HFFc6 (cell line): ENCODE measurements around the gene LONRF3. TPM values are rescaled to one million over a fixed set of nuclear protein-coding genes. Genes with fewer than 3 reads are reported as not detected.

Experiments used
- DNase-seq: peaks from one replicate; pipeline ENCODE4 v3.0.0-alpha.2; 2018
- H3K27ac Mint-ChIP-seq: 2 replicates; pipeline ENCODE4 v1.8.0; 2020; ENCODE audit warnings: mild to moderate bottlenecking, mixed read lengths
- H3K27me3 Mint-ChIP-seq: 2 replicates; pipeline ENCODE4 v1.8.0; 2021; ENCODE audit warnings: mild to moderate bottlenecking, moderate library complexity, mixed read lengths; ENCODE audit not compliant: insufficient read depth
- H3K36me3 Mint-ChIP-seq: 2 replicates; pipeline ENCODE4 v1.8.0; 2021; ENCODE audit warnings: low read depth, mixed read lengths
- H3K4me1 Mint-ChIP-seq: 2 replicates; pipeline ENCODE4 v1.8.0; 2020; ENCODE audit warnings: low read depth, mixed read lengths
- H3K4me3 Mint-ChIP-seq: 2 replicates; pipeline ENCODE4 v1.8.0; 2020; ENCODE audit warnings: mild to moderate bottlenecking, moderate library complexity, mixed read lengths
- H3K9me3 Mint-ChIP-seq: 2 replicates; pipeline ENCODE4 v1.8.0; 2020; ENCODE audit warnings: mild to moderate bottlenecking, mixed read lengths
- total RNA-seq, 6 experiments: library from RNA; stranded (reverse); fragmentation: NEBNext Ultra II Directional; extraction: Animal tissue kit (Norgen Biotek cat#: 25700); gene quantifications; 2 replicates in 1 of 6; 3 replicates in 5 of 6; pipeline ENCODE4 v1.2.3, GENCODE V29; 2021
- TF ChIP-seq, protein P1 (sequence below): fragments of 200-600 bp; sonication (generic); IDR thresholded peaks from 2 replicates; pipeline ENCODE4 v1.5.0; 2021; ENCODE audit warnings: antibody characterized with exemption, mild to moderate bottlenecking

LONRF3 gene
- total RNA-seq, 6 experiments from 2014 or later, result not detected

DNA sequence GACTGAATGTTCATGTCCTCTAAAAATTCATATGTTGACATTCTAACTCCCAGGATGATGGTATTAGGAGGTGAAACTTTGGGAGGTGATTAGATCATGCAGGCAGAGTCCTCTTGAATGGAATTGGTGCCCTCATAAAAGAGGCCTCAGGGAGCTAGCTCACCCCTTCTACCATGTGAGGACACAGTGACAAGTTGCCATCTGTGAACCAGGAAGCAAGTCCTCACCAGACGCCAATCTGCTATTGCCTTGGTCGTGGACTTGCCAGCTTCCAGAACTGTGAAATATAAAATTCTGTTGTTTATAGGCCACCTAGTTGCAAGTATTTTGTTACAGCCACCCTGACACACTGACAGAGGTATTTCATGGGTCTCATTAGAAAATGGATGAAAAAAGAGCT, 28.5 kb upstream of the LONRF3 start:
- peaks cover 2% of the 10 kb centered on the region for H3K27me3 Mint-ChIP-seq
- DNase-seq, result no peak
- no peak overlapping the region for H3K27ac Mint-ChIP-seq
- no peaks in the 10 kb centered on the region for H3K9me3 Mint-ChIP-seq
- no peaks in the 10 kb centered on the region for H3K36me3 Mint-ChIP-seq
- no peaks in the 10 kb centered on the region for H3K4me1 Mint-ChIP-seq
- H3K4me3 Mint-ChIP-seq, result no peak overlapping the region
- TF ChIP-seq, protein P1, sequence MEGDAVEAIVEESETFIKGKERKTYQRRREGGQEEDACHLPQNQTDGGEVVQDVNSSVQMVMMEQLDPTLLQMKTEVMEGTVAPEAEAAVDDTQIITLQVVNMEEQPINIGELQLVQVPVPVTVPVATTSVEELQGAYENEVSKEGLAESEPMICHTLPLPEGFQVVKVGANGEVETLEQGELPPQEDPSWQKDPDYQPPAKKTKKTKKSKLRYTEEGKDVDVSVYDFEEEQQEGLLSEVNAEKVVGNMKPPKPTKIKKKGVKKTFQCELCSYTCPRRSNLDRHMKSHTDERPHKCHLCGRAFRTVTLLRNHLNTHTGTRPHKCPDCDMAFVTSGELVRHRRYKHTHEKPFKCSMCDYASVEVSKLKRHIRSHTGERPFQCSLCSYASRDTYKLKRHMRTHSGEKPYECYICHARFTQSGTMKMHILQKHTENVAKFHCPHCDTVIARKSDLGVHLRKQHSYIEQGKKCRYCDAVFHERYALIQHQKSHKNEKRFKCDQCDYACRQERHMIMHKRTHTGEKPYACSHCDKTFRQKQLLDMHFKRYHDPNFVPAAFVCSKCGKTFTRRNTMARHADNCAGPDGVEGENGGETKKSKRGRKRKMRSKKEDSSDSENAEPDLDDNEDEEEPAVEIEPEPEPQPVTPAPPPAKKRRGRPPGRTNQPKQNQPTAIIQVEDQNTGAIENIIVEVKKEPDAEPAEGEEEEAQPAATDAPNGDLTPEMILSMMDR, result no peak

- Mint-ChIP-seq H3K9me3 (no peaks in the 10 kb centered on the region), H3K4me1 (no peaks in the 10 kb centered on the region), H3K4me3 (no peak overlapping the region), H3K36me3 (no peaks in the 10 kb centered on the region), H3K27me3 (peaks cover 2% of the 10 kb centered on the region; the same call in 1 of the 2 replicates), H3K27ac (no peak overlapping the region)
- no peak for DNase-seq
- TF ChIP-seq, protein P1, result no peak
These were observed 26.1 kb upstream of the LONRF3 start for GRCh38 chrX:118948270-118948669.

DNA sequence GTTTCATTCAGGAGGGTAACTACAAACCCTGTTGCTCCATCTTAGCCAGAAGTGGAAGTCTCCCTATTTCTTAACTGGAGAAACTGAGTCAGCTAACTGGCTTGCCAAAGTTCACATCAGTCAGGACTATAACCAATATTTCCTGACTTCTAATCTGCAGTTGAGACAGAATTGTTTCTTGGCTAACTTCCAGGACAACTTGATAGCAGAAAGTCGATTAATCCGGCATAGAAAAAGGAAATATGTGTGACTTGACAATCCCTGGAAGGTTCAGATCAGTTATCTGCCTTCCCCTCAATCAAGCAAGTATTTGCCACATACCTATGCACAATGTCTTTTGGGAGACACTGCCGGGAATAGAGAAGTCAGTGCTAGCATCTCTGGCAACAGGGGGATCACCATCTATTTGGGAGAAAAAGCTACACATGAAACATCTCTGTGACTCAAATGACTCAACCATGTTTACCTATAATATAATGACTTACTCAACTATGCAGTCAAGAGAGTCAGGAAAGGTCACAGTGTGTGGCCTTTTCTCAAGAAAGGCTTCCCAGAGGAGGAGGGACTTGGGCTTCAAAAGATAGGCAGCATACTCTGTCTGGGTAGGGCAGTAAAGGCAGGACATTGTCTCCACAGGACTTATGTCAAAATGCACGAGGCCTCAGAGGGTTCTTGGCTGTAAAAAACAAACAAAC, 12.4 kb upstream of the LONRF3 start:
- Mint-ChIP-seq H3K4me3 (no peak overlapping the region), H3K27me3 (peaks cover 8% of the 10 kb centered on the region), H3K36me3 (no peaks in the 10 kb centered on the region), H3K27ac (no peak overlapping the region), H3K4me1 (no peaks in the 10 kb centered on the region), H3K9me3 (no peaks in the 10 kb centered on the region)
- TF ChIP-seq, protein P1, result no peak
- DNase-seq, result no peak

DNA sequence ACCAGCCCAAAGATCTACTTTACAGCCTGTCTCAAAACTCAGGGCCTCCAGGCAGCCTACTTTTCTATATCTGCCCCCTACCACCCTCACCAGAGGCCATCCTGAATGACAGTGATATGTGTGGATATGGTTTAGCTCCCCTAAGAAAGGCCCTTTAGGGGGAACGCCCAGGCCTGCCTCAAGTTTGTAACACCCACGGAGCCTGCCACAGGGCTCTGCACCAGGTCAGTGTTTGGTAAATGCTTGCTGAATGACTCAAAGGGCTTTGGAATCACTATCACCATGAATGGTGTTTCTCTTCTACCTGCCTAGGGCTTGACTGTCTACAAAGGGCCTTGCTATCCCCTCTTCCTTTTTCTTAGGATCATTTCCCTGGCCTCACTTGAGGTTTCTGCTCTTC, 11.3 kb upstream of the LONRF3 start:
- DNase-seq, result no peak
- H3K9me3 Mint-ChIP-seq, result no peaks in the 10 kb centered on the region
- no peak overlapping the region for H3K4me3 Mint-ChIP-seq
- H3K36me3 Mint-ChIP-seq, result no peaks in the 10 kb centered on the region
- no peaks in the 10 kb centered on the region for H3K4me1 Mint-ChIP-seq
- TF ChIP-seq, protein P1, result no peak
- no peak overlapping the region for H3K27ac Mint-ChIP-seq
- peaks cover 10% of the 10 kb centered on the region for H3K27me3 Mint-ChIP-seq

- Mint-ChIP-seq H3K9me3 (no peaks in the 10 kb centered on the region), H3K36me3 (no peaks in the 10 kb centered on the region), H3K27me3 (peaks cover 13% of the 10 kb centered on the region), H3K27ac (no peak overlapping the region), H3K4me3 (no peak overlapping the region), H3K4me1 (no peaks in the 10 kb centered on the region)
- TF ChIP-seq, protein P1, result no peak
- no peak for DNase-seq
These were observed 10.2 kb upstream of the LONRF3 start for GRCh38 chrX:118964252-118964651.
